SH-SY5Y (cell line): ENCODE results near the gene CIBAR2.

Source experiments
- GATA2 ChIP-seq: IDR thresholded peaks from 2 replicates; pipeline ENCODE4 v1.6.1; 2011; ENCODE audit warnings: mild to moderate bottlenecking, low read depth, low read length
- GATA3 ChIP-seq: IDR thresholded peaks from 2 replicates; pipeline ENCODE4 v1.6.1; 2011; ENCODE audit warnings: low read depth, mild to moderate bottlenecking, low read length, moderate library complexity

The CIBAR2 gene

GRCh38 chr16:85048921-85049562, 63.2 kb downstream of the CIBAR2 start:
- TF ChIP-seq GATA3 = no peak
- TF ChIP-seq GATA2 = no peak
